B cell (primary cell): ENCODE data around the gene CRYZ. TPM values are rescaled to one million over a fixed set of nuclear protein-coding genes. Genes with fewer than 3 reads are reported as not detected.

Experiments used
- ATAC-seq: fragments of 200-7000 bp; cut with Tn5 transposase; one replicate; pipeline ENCODE4 v1.10.0; 2021; ENCODE audit warnings: low read depth, mild to moderate bottlenecking, moderate number of reproducible peaks, moderate library complexity
- CTCF ChIA-PET: fragments of 350-600 bp; sonication (Branson Sonifier 250); formaldehyde crosslinking; loops from one replicate; lab custom pipeline; 2021; ENCODE audit warnings: antibody characterized with exemption, inconsistent platforms; lab: Charles Lee
- POLR2A ChIA-PET: fragments of 350-600 bp; sonication (Branson Sonifier 250); formaldehyde crosslinking; loops from one replicate; lab custom pipeline; 2021; ENCODE audit warnings: antibody characterized with exemption; lab: Charles Lee
- DNase-seq: peaks from one replicate; pipeline ENCODE4 v3.0.0; 2013
- H2AFZ ChIP-seq: 2 replicates; pipeline ENCODE4 v1.6.1; 2012; ENCODE audit warnings: mild to moderate bottlenecking, low read depth, low read length; ENCODE audit not compliant: insufficient read depth, poor library complexity, severe bottlenecking
- H3K27ac ChIP-seq, 2 donors: 1 replicate in 1 of 2; 2 replicates in 1 of 2; pipeline ENCODE4 v1.5.1; 2012 to 2013; ENCODE audit warnings: low read length in 2 of 2, mild to moderate bottlenecking in 2 of 2, moderate library complexity in 1 of 2
- H3K27me3 ChIP-seq, 4 experiments: fragments of 200-600 bp in 1 of 4; sonication (generic) in 1 of 4; replicated peaks in 1 of 4; 1 replicate in 2 of 4; 2 replicates in 2 of 4; pipeline versions ENCODE4 v1.6.1 to v1.7.0; 2013 to 2016; ENCODE audit warnings: low read length in 3 of 4, mild to moderate bottlenecking in 2 of 4, mixed read lengths in 1 of 4, moderate library complexity in 1 of 4; ENCODE audit not compliant: insufficient read depth in 4 of 4, control insufficient read depth in 3 of 4; ENCODE audit errors: control extremely low read depth in 1 of 4
- H3K36me3 ChIP-seq, 2 experiments: replicated peaks in 1 of 2; 1 replicate in 1 of 2; 2 replicates in 1 of 2; pipeline versions ENCODE4 v1.6.1 to v1.7.1; 2013; ENCODE audit warnings: low read length in 1 of 2; ENCODE audit not compliant: insufficient read depth in 2 of 2, control insufficient read depth in 1 of 2; ENCODE audit errors: control extremely low read depth in 1 of 2, extremely low read depth in 1 of 2
- H3K4me1 ChIP-seq, 2 donors: fragments of 200-600 bp in 1 of 2; sonication (generic) in 1 of 2; 1 replicate in 1 of 2; 2 replicates in 1 of 2; pipeline versions ENCODE4 v1.5.1 to v1.6.1; 2013 to 2017; ENCODE audit warnings: low read length in 2 of 2; ENCODE audit not compliant: control insufficient read depth in 2 of 2, insufficient read depth in 2 of 2
- H3K4me2 ChIP-seq: replicated peaks from 2 replicates; pipeline ENCODE3; 2012; ENCODE audit warnings: mild to moderate bottlenecking, low read depth, low read length; ENCODE audit not compliant: poor library complexity, severe bottlenecking
- H3K4me3 ChIP-seq, 5 experiments: fragments of 200-600 bp in 1 of 5; sonication (generic) in 1 of 5; 1 replicate in 3 of 5; 2 replicates in 2 of 5; pipeline versions ENCODE4 v1.5.1 to v1.7.0; 2011 to 2016; ENCODE audit warnings: low read length in 4 of 5, mild to moderate bottlenecking in 4 of 5, low read depth in 2 of 5, control low read depth in 1 of 5, moderate library complexity in 1 of 5; ENCODE audit not compliant: insufficient read depth in 1 of 5; ENCODE audit errors: control extremely low read depth in 1 of 5, extremely low read depth in 1 of 5
- H3K79me2 ChIP-seq: fragments of 200-600 bp; sonication (generic); one replicate; pipeline ENCODE4 v1.6.0; 2016; ENCODE audit warnings: low read length; ENCODE audit not compliant: control insufficient read depth, insufficient read depth
- H3K9ac ChIP-seq: fragments of 200-600 bp; sonication (generic); 2 replicates; pipeline ENCODE4 v1.6.1; 2017; ENCODE audit warnings: mild to moderate bottlenecking, low read length, moderate library complexity
- H3K9me3 ChIP-seq, 3 donors: one replicate each; pipeline versions ENCODE4 v1.6.1 to v1.7.1; 2013; ENCODE audit warnings: low read length in 2 of 3; ENCODE audit not compliant: control insufficient read depth in 2 of 3, insufficient read depth in 1 of 3; ENCODE audit errors: control extremely low read depth in 1 of 3
- H4K20me1 ChIP-seq: 2 replicates; pipeline ENCODE4 v1.6.0; 2012; ENCODE audit warnings: mild to moderate bottlenecking, low read length; ENCODE audit not compliant: insufficient read depth, control insufficient read depth, poor library complexity, severe bottlenecking
- H3K27ac Mint-ChIP-seq: one replicate; pipeline ENCODE4 v1.8.0; 2021; ENCODE audit warnings: mixed read lengths
- H3K27me3 Mint-ChIP-seq: one replicate; pipeline ENCODE4 v1.8.0; 2021; ENCODE audit warnings: mixed read lengths
- H3K4me1 Mint-ChIP-seq: one replicate; pipeline ENCODE4 v1.8.0; 2021; ENCODE audit warnings: mixed read lengths
- H3K4me3 Mint-ChIP-seq: one replicate; pipeline ENCODE4 v1.8.0; 2021; ENCODE audit warnings: mixed read lengths
- H3K9me3 Mint-ChIP-seq: one replicate; pipeline ENCODE4 v1.8.0; 2022; ENCODE audit warnings: mixed read lengths; ENCODE audit not compliant: insufficient read depth
- CTCF ChIP-seq: fragments of 200-600 bp; IDR thresholded peaks from one replicate; pipeline ENCODE4 v1.8.0; 2022; ENCODE audit warnings: antibody characterized with exemption, mild to moderate bottlenecking
- EZH2 ChIP-seq: IDR thresholded peaks from 2 replicates; pipeline ENCODE4 v1.6.1; 2012; ENCODE audit warnings: borderline replicate concordance, low read depth, mild to moderate bottlenecking, moderate library complexity, low read length; ENCODE audit not compliant: insufficient read depth, poor library complexity, severe bottlenecking
- WGBS: methylation state at CpG from one replicate; pipeline ENCODE4 v1.1.5; 2013; ENCODE audit warnings: missing lambda C conversion rate; ENCODE audit not compliant: insufficient coverage; 5-methylcytosine and 5-hydroxymethylcytosine counted together
- intact Hi-C: fragments of 100-400 bp; cut with micrococcal nuclease; formaldehyde crosslinking; loops from one replicate; pipeline ENCODE4 v1.10.0; 2022
- polyA plus RNA-seq: library from polyadenylated mRNA; depleted of rRNA; stranded (reverse); fragments of >200 nt; gene quantifications from 2 replicates; pipeline ENCODE4 v1.2.3, GENCODE V29; 2012
- total RNA-seq, 2 donors: library from RNA; stranded (reverse); fragments of 120-200 nt in 1 of 2; gene quantifications; 1 replicate in 1 of 2; 2 replicates in 1 of 2; pipeline versions ENCODE4 v1.2.3 to v1.2.4, GENCODE V29; 2013 to 2022

The CRYZ gene
- total and polyA plus RNA-seq, 2 donors (not counting 1 experiment from before 2014, with no cell fraction given), result 11.1 to 21.7 TPM

- ChIA-PET CTCF (no interaction called here), POLR2A (no interaction called here)
- ATAC-seq (no peak), DNase-seq (no peak)
- Mint-ChIP-seq H3K27me3 (no peaks in the 10 kb centered on the region), H3K4me3 (no peak overlapping the region), H3K9me3 (no peaks in the 10 kb centered on the region), H3K4me1 (no peaks in the 10 kb centered on the region), H3K27ac (no peak overlapping the region)
- Histone ChIP-seq H3K4me2 (no peak overlapping the region), H3K27me3 (no peaks in the 10 kb centered on the region), H3K79me2 (no peaks in the 10 kb centered on the region), H2AFZ (no peak overlapping the region), H3K4me1 (no peaks in the 10 kb centered on the region), H3K27ac (no peak overlapping the region), H3K4me3 (no peak overlapping the region), H4K20me1 (no peaks in the 10 kb centered on the region), H3K9me3 (no peaks in the 10 kb centered on the region), H3K36me3 (peaks cover 6 to 9% of the 10 kb centered on the region in 2 experiments), H3K9ac (no peak overlapping the region)
- intact Hi-C loops, result no loop called here
- 60% methylated on average over 4 of the region's 6 CpGs for WGBS
- no peak for TF ChIP-seq EZH2
- no peak for TF ChIP-seq CTCF
Measured at GRCh38 chr1:74703386-74704182, 29.3 kb downstream of the CRYZ start.

GRCh38 chr1:74699331-74699730 is 33.5 kb downstream of the CRYZ start:
- no peak overlapping the region for H3K4me3 ChIP-seq
- Mint-ChIP-seq H3K27ac (no peak overlapping the region), H3K4me1 (no peaks in the 10 kb centered on the region), H3K9me3 (no peaks in the 10 kb centered on the region), H3K27me3 (no peaks in the 10 kb centered on the region), H3K4me3 (no peak overlapping the region)
- H3K27me3 ChIP-seq, result no peaks in the 10 kb centered on the region
- CTCF ChIA-PET, result interaction anchor here (1.2 kb wide), 1 partner anchor 9 kb away, joined by 6 read pairs; no protein-coding TSS in a partner anchor
- H3K4me1 ChIP-seq, result no peaks in the 10 kb centered on the region
- H3K27ac ChIP-seq, result no peak overlapping the region
- H3K9ac ChIP-seq, result no peak overlapping the region
- no peaks in the 10 kb centered on the region for H3K9me3 ChIP-seq
- H4K20me1 ChIP-seq, result no peaks in the 10 kb centered on the region
- no peak overlapping the region for H3K4me2 ChIP-seq
- DNase-seq (no peak), ATAC-seq (no peak)
- no peak for TF ChIP-seq CTCF
- TF ChIP-seq EZH2, result no peak
- no peaks in the 10 kb centered on the region for H3K79me2 ChIP-seq
- peaks cover 3% of the 10 kb centered on the region in 2 experiments for H3K36me3 ChIP-seq
- POLR2A ChIA-PET, result no interaction called here
- intact Hi-C loops, result no loop called here
- no peak overlapping the region for H2AFZ ChIP-seq
